K562 (cell line): ENCODE results near the gene ACBD6. TPM values are rescaled to one million over a fixed set of nuclear protein-coding genes. Genes with fewer than 3 reads are reported as not detected.

Experiments
- ATAC-seq: fragments of 200-7000 bp; cut with Tn5 transposase; 3 replicates; pipeline ENCODE4 v1.9.1; 2020; ENCODE audit warnings: moderate library complexity
- BruUV-seq: library from RNA; stranded (reverse); fragments of 400-500 nt; replicated peaks from 2 replicates; lab custom pipeline; 2021; lab: Mats Ljungman, UMichigan
- CTCF ChIA-PET: fragments of 300-600 bp; formaldehyde crosslinking; extraction: SDS; loops from one replicate; lab custom pipeline; 2021; ENCODE audit warnings: low intra/inter-chr PET ratio; lab: Yijun Ruan, JAX
- POLR2A ChIA-PET: fragments of 300-600, 350-650 bp; sonication (Branson Sonifier 250); formaldehyde crosslinking; extraction: SDS; loops from one replicate; lab custom pipeline; 2021; ENCODE audit warnings: antibody characterized with exemption, inconsistent platforms; lab: Yijun Ruan, JAX
- DNase-seq, 4 experiments: peaks; one replicate each; pipeline versions ENCODE4 v3.0.0 to v3.0.0-alpha.2; 2011 to 2018; ENCODE audit warnings: low spot score in 3 of 4, mixed read lengths in 3 of 4; ENCODE audit errors: extremely low read depth in 1 of 4
- FAIRE-seq: peaks from 2 replicates; lab custom pipeline; 2011; peaks lifted over from hg19 to GRCh38; lab: Jason Lieb, UNC
- H2AFZ ChIP-seq: 2 replicates; pipeline ENCODE4 v1.6.0; 2011; ENCODE audit warnings: low read depth, low read length, control low read depth, inconsistent platforms
- H3K27ac ChIP-seq: fragments of 200-600 bp; 3 replicates; pipeline ENCODE4 v1.8.0; 2011; ENCODE audit warnings: low read depth, mild to moderate bottlenecking, control low read depth, inconsistent platforms, low read length, moderate library complexity, mixed read lengths; ENCODE audit errors: extremely low read depth
- H3K27me3 ChIP-seq, 2 experiments: fragments of 300-600 bp in 1 of 2; 2 replicates in 1 of 2; 3 replicates in 1 of 2; pipeline versions ENCODE4 v1.6.0 to v1.8.0; 2011; ENCODE audit warnings: inconsistent platforms in 2 of 2, low read length in 2 of 2, mild to moderate bottlenecking in 1 of 2, mixed read lengths in 1 of 2, moderate library complexity in 1 of 2; ENCODE audit not compliant: control insufficient read depth in 2 of 2, insufficient read depth in 2 of 2
- H3K36me3 ChIP-seq: fragments of 300-600 bp; 3 replicates; pipeline ENCODE4 v1.8.0; 2011; ENCODE audit warnings: mild to moderate bottlenecking, low read length, inconsistent platforms; ENCODE audit not compliant: control insufficient read depth, insufficient read depth
- H3K4me1 ChIP-seq, 2 experiments: fragments of 200-600 bp in 1 of 2; replicated peaks in 1 of 2; 2 replicates in 1 of 2; 3 replicates in 1 of 2; pipeline versions ENCODE4 v1.5.1 to v1.8.0; 2011; ENCODE audit warnings: inconsistent platforms in 2 of 2, low read length in 2 of 2, mild to moderate bottlenecking in 1 of 2, mixed read lengths in 1 of 2, moderate library complexity in 1 of 2; ENCODE audit not compliant: control insufficient read depth in 2 of 2, insufficient read depth in 2 of 2
- H3K4me2 ChIP-seq: 2 replicates; pipeline ENCODE4 v1.6.1; 2011; ENCODE audit warnings: low read length, control low read depth, inconsistent platforms, mixed read lengths; ENCODE audit not compliant: insufficient read depth
- H3K4me3 ChIP-seq: fragments of 200-600 bp; sonication (generic), shearing (Covaris generic); 2 replicates; pipeline ENCODE4 v1.5.1; 2016; ENCODE audit warnings: control low read depth, inconsistent platforms
- H3K79me2 ChIP-seq: fragments of 200-600 bp; 3 replicates; pipeline ENCODE4 v1.8.0; 2011; ENCODE audit warnings: low read length, inconsistent platforms; ENCODE audit not compliant: control insufficient read depth, insufficient read depth
- H3K9ac ChIP-seq, 2 experiments: 2 replicates each; pipeline versions ENCODE4 v1.6.0 to v1.6.1; 2011; ENCODE audit warnings: low read depth in 2 of 2, low read length in 2 of 2, control low read depth in 1 of 2, inconsistent platforms in 1 of 2, mild to moderate bottlenecking in 1 of 2, mixed read lengths in 1 of 2; ENCODE audit not compliant: insufficient read depth in 1 of 2
- H3K9me1 ChIP-seq: one replicate; pipeline ENCODE4 v1.6.0; 2011; ENCODE audit warnings: inconsistent platforms, mild to moderate bottlenecking, low read length, moderate library complexity; ENCODE audit not compliant: control insufficient read depth, insufficient read depth
- H3K9me3 ChIP-seq: replicated peaks from 2 replicates; pipeline ENCODE4 v1.5.1; 2011; ENCODE audit warnings: low read depth, low read length, inconsistent platforms; ENCODE audit not compliant: control insufficient read depth, insufficient read depth
- H4K20me1 ChIP-seq: replicated peaks from 2 replicates; pipeline ENCODE4 v1.6.1; 2011; ENCODE audit warnings: low read length, inconsistent platforms, mixed read lengths; ENCODE audit not compliant: control insufficient read depth, insufficient read depth
- BACH1 ChIP-seq: fragments of 200-800 bp; sonication (Bioruptor generic); IDR thresholded peaks from 2 replicates; pipeline ENCODE4 v1.6.1; 2016; ENCODE audit warnings: missing genetic modification characterization, missing compliant biosample characterization
- CBX1 ChIP-seq: sonication (generic); IDR thresholded peaks from 2 replicates; pipeline ENCODE4 v1.6.1; 2016; ENCODE audit warnings: antibody characterized with exemption, low read depth, mild to moderate bottlenecking
- CBX5 ChIP-seq: IDR thresholded peaks from 2 replicates; pipeline ENCODE4 v1.6.1; 2014; ENCODE audit warnings: low read depth, borderline replicate concordance
- CHD4 ChIP-seq: fragments of 200-600 bp; sonication (generic); IDR thresholded peaks from 3 replicates; pipeline ENCODE4 v1.6.1; 2012; ENCODE audit warnings: low read depth, mild to moderate bottlenecking, mixed read lengths, low read length, inconsistent platforms; ENCODE audit not compliant: insufficient read depth, insufficient replicate concordance, poor library complexity, severe bottlenecking
- GABPB2 ChIP-seq: fragments of 250-450 bp; sonication (Bioruptor Pico); conservative IDR thresholded peaks from 2 replicates; pipeline ENCODE4 v1.5.1; 2021; ENCODE audit warnings: mild to moderate bottlenecking
- HDGF ChIP-seq: fragments of 450-650 bp; IDR thresholded peaks from 2 replicates; pipeline ENCODE4 v1.6.1; 2016
- HMG20B ChIP-seq: fragments of 250-450 bp; sonication (Bioruptor Pico); IDR thresholded peaks from 2 replicates; pipeline ENCODE4 v1.5.0; 2021; ENCODE audit warnings: mild to moderate bottlenecking
- HNRNPLL ChIP-seq: fragments of 200-400 bp; formaldehyde crosslinking; IDR thresholded peaks from 2 replicates; pipeline ENCODE4 v1.6.1; 2017; ENCODE audit warnings: low read length, low read depth, mild to moderate bottlenecking; ENCODE audit not compliant: poor library complexity, severe bottlenecking
- IRF2 ChIP-seq: sonication (generic); formaldehyde crosslinking; IDR thresholded peaks from 2 replicates; pipeline ENCODE4 v1.8.1; 2022; ENCODE audit warnings: mild to moderate bottlenecking, missing genetic modification reagents
- PHF21A ChIP-seq: fragments of 450-650 bp; IDR thresholded peaks from 2 replicates; pipeline ENCODE4 v1.6.1; 2017; ENCODE audit warnings: low read depth, borderline replicate concordance
- STAT5A ChIP-seq: IDR thresholded peaks from 2 replicates; pipeline ENCODE4 v1.6.1; 2012; ENCODE audit warnings: low read length, inconsistent platforms, borderline replicate concordance
- TARDBP ChIP-seq: fragments of 450-650 bp; IDR thresholded peaks from 2 replicates; pipeline ENCODE4 v1.6.1; 2016
- TEAD4 ChIP-seq, 2 experiments: sonication (generic) in 1 of 2; formaldehyde crosslinking in 1 of 2; IDR thresholded peaks; 2 replicates each; pipeline versions ENCODE4 v1.6.1 to v1.8.0; 2012 to 2022; ENCODE audit warnings: borderline replicate concordance in 1 of 2, inconsistent platforms in 1 of 2, low read length in 1 of 2, mild to moderate bottlenecking in 1 of 2, missing genetic modification reagents in 1 of 2
- TRIM28 ChIP-seq: fragments of 450-650 bp; IDR thresholded peaks from 2 replicates; pipeline ENCODE4 v1.6.1; 2017
- ZKSCAN8 ChIP-seq: fragments of 200-800 bp; sonication (Bioruptor generic); IDR thresholded peaks from 2 replicates; pipeline ENCODE4 v1.6.1; 2016; ENCODE audit warnings: missing genetic modification characterization, missing compliant biosample characterization
- ZNF224 ChIP-seq: sonication (generic); formaldehyde crosslinking; IDR thresholded peaks from 2 replicates; pipeline ENCODE4 v1.8.0; 2022; ENCODE audit warnings: mild to moderate bottlenecking, missing genetic modification reagents
- ZZZ3 ChIP-seq: fragments of 450-650 bp; IDR thresholded peaks from 2 replicates; pipeline ENCODE4 v1.6.1; 2016; ENCODE audit warnings: antibody characterized with exemption, mild to moderate bottlenecking, moderate library complexity
- WGBS: fragments of 100-300 bp; shearing (Covaris generic); methylation state at CpG from one replicate; pipeline ENCODE4 v1.1.6; 2016; ENCODE audit warnings: low coverage, mixed read lengths; ENCODE audit not compliant: insufficient coverage; ENCODE audit errors: missing lambda C conversion rate; 5-methylcytosine and 5-hydroxymethylcytosine counted together
- in situ Hi-C: fragments of 300-500 bp; cut with MboI; formaldehyde crosslinking; loops from 4 replicates; pipeline ENCODE4 v1.15.0; 2018; ENCODE audit warnings: inconsistent platforms, mixed read lengths
- intact Hi-C: fragments of 100-400 bp; cut with micrococcal nuclease; formaldehyde crosslinking; loops from 2 replicates; pipeline ENCODE4 v1.14.2; 2022
- polyA plus RNA-seq, 8 experiments: library from polyadenylated mRNA; depleted of rRNA in 4 of 8; stranded (reverse) in 5 of 8; unstranded in 3 of 8; fragments of >200 nt; fragmentation: Nextera tagmentation in 2 of 8; fragmentation: Illumina TruSeq in 1 of 8; extraction: Ambion mirVana in 2 of 8; extraction: Trizol in 1 of 8; gene quantifications; 2 replicates each; pipeline versions ENCODE4 v1.2.1 to v1.2.3, GENCODE V29; 2011 to 2014; ENCODE audit warnings: inconsistent platforms in 1 of 8, missing spikeins in 1 of 8
- total RNA-seq, 7 experiments: library from RNA; depleted of rRNA in 6 of 7; stranded (reverse); fragments of >200 nt in 6 of 7; fragmentation: Illumina TruSeq in 2 of 7; extraction: Trizol in 2 of 7; gene quantifications; 2 replicates each; pipeline versions ENCODE4 v1.2.1 to v1.2.3, GENCODE V29; 2011 to 2021; ENCODE audit warnings: low replicate concordance in 1 of 7
- TF ChIP-seq, protein P1 (sequence below), 2 experiments: fragments of 250-450 bp in 1 of 2; fragments of 450-650 bp in 1 of 2; sonication (Bioruptor Pico) in 1 of 2; IDR thresholded peaks; 2 replicates each; pipeline versions ENCODE4 v1.6.1 to v1.8.0; 2016 to 2021; ENCODE audit warnings: mild to moderate bottlenecking in 2 of 2, moderate library complexity in 2 of 2, missing compliant biosample characterization in 1 of 2, missing genetic modification characterization in 1 of 2

ACBD6 gene
- total and polyA plus RNA-seq, 9 of the 15 experiments (the other 6 are each of a cell fraction or from before 2014, with no cell fraction given), result 16.9 to 107 (median 77.7) TPM

DNA sequence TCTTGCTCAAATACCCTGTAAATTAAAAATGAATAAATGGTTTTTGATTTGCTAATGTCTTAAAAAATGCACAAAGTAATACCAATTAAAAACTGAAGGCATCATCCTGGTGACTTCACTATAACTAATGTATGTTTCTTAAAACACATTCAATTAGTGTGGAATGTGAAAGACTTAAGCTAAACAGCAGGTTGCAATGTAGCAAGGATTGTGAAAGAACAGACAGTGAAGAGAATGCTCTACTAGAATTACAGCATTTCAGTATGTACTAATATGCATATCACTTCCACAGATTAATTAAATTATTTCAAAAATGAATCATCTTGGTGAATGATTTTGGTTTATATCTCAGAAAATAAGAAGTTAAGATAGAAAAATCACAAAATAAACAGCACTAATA is 216.0 kb downstream of the ACBD6 start:
- POLR2A ChIA-PET, result interaction anchor here (1.1 to 5.1 kb wide), 2 partner anchors 13 to 21 kb away, joined by 3 to 17 read pairs; no protein-coding TSS in a partner anchor
- Histone ChIP-seq H3K9me3 (no peaks in the 10 kb centered on the region), H3K4me3 (no peak overlapping the region)

GRCh38 chr1:180283098-180283497 is 219.3 kb downstream of the ACBD6 start:
- Histone ChIP-seq H3K4me3 (no peak overlapping the region), H3K27me3 (no peaks in the 10 kb centered on the region), H2AFZ (no peak overlapping the region), H4K20me1 (no peaks in the 10 kb centered on the region), H3K9ac (no peak overlapping the region), H3K27ac (no peak overlapping the region), H3K9me3 (no peaks in the 10 kb centered on the region), H3K79me2 (no peaks in the 10 kb centered on the region), H3K9me1 (no peaks in the 10 kb centered on the region), H3K36me3 (peaks cover 37% of the 10 kb centered on the region; the same call in 2 of the 3 replicates), H3K4me1 (peaks cover 0 to under 1% of the 10 kb centered on the region in 2 experiments; a peak in 2 of 5 replicates), H3K4me2 (no peak overlapping the region)
- POLR2A ChIA-PET, result interaction anchor here (0.9 to 2.6 kb wide), 3 partner anchors 11 to 84 kb away, joined by 3 to 10 read pairs (median 5); no protein-coding TSS in a partner anchor
- CTCF ChIA-PET, result no interaction called here
- DNase-seq (no peak), FAIRE-seq (no peak), ATAC-seq (no peak)
- BruUV-seq, result no TSS peak
- in situ Hi-C loops, result no loop called here
- intact Hi-C loops, result no loop called here
- whole genome bisulfite sequencing, result 98% methylated on average over 4 of the region's 4 CpGs
- TF ChIP-seq GABPB2 (no peak), TEAD4 (IDR thresholded peaks at IDR 0.05; ENCODE audit: low read length) (no peak), TEAD4 (CRISPR knock-in tag; IDR thresholded peaks at IDR 0.05; ENCODE audit: borderline replicate concordance) (no peak), IRF2 (CRISPR knock-in tag) (no peak), HNRNPLL (no peak), CHD4 (no peak), TARDBP (no peak), CBX1 (no peak), ZNF224 (no peak), HDGF (no peak), STAT5A (no peak), ZZZ3 (no peak), TRIM28 (no peak), PHF21A (no peak)

More for the DNA sequence above, 216.0 kb downstream of the ACBD6 start:
- H3K27ac ChIP-seq, result no peak overlapping the region
- intact Hi-C loops (no loop called here), in situ Hi-C loops (no loop called here)
- H3K4me1 ChIP-seq, result peaks cover 7 to 27% of the 10 kb centered on the region in 2 experiments; a peak in 4 of 5 replicates
- H3K9ac ChIP-seq, result no peak overlapping the region
- no peaks in the 10 kb centered on the region for H3K27me3 ChIP-seq
- H2AFZ ChIP-seq, result no peak overlapping the region
- CTCF ChIA-PET, result no interaction called here
- ATAC-seq, result no peak
- no TSS peak for BruUV-seq
- TF ChIP-seq ZKSCAN8 (CRISPR knock-in tag), result 0 out of 2 replicates have a peak, but pooled peaks have one; percentile 36
- TF ChIP-seq, protein P1, sequence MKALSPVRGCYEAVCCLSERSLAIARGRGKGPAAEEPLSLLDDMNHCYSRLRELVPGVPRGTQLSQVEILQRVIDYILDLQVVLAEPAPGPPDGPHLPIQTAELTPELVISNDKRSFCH (CRISPR knock-in tag; IDR thresholded peaks at IDR 0.05), result no peak
- TF ChIP-seq, protein P1 (tag; IDR thresholded peaks at IDR 0.05), result no peak
- no peak for TF ChIP-seq BACH1
- TF ChIP-seq CBX5, result no peak
- TF ChIP-seq HMG20B, result no peak
- TF ChIP-seq, all 486 proteins: peak for 1
- DNase-seq, result no peak
- peaks cover 5% of the 10 kb centered on the region; the same call in 1 of the 3 replicates for H3K79me2 ChIP-seq
- H3K9me1 ChIP-seq, result no peaks in the 10 kb centered on the region
- no peak overlapping the region for H3K4me2 ChIP-seq
- H4K20me1 ChIP-seq, result no peaks in the 10 kb centered on the region
- FAIRE-seq, result no peak
- H3K36me3 ChIP-seq, result peaks cover 39% of the 10 kb centered on the region; the same call in 2 of the 3 replicates
